HG02970 (cell line): ENCODE measurements around the gene STYK1.

Source experiments
- ATAC-seq: cut with Tn5 transposase; IDR thresholded peaks from one replicate; pipeline ENCODE4 v1.9.1; 2021; ENCODE audit warnings: mild to moderate bottlenecking, moderate library complexity, moderate number of reproducible peaks; ENCODE audit not compliant: unreplicated experiment, low FRiP score

STYK1 gene

GRCh38 chr12:10673659-10674384 is at the start of gene STYK1:
Gene STYK1, minus strand, starts transcription at chr12:10674052. Its CDS starts 39,434 bp downstream, at chr12:10634618.
- ATAC-seq: no peak

DNA sequence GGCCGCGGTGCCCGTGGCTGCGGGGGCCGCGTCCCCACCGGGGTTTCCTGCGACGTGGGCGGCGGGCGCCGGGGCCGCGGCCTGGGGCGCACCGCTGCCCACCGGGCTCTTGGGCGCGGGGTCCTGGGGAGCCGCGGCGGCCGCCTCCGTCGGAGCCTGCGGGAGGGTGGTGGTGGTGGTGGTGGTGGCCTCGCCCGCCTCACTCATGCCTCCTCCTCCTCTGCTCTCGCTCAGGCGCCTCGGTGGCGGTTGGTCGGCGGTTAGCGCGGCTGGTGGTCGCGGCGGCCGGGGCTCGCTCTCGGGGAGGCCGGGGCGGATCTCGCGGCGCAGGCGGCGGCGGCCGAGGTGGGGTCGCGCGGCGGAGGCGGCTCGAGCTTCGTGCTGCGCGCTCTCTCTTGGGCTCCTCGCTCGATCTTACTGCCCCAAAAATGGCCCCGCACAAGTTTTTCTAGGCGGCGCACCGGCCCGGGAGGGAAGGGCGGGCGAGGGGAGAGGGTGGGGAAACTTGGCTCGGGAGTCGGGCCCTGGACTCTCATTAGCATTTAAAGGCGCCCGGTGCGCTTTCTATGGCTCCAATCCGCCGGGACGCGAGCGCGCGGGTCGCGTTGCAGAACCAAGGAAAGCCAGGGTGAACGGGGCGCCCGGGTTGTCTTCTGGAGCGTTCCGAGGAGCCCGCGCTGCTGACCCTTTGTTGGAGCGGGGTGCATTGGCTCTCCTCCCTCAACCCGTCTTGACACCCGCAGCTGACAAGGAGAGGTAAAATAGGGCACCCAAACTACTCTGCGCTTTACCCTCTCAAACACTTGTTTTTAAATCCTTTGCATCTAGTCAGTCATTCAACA is 49.3 kb upstream of the STYK1 start, which contains the start of gene YBX3:
Gene YBX3 (minus strand): TSS at position 419 of the 842 bp plus-strand sequence. CDS start 212 bp downstream, at position 207.
- no peak for ATAC-seq

DNA sequence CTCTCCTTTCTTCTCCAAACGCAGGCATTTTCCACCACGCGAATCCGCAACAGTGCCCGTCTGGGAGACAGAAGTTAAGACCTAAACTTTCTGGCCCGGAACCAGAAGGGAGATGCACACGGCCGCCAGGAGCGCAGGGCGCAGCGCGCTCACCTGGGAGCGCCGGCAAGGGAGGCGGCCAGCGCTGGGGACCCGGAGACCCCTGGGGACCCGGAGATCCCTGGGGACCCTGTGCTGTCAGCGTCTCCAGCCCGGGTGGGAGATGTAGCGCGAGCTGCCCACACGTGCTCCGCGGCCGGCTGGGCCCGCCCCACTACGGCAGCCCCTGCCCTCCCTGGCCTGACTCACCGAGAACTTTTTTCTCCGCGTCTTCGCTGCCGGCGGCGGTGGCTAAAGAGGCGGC is 48.7 kb upstream of the STYK1 start:
- no peak for ATAC-seq

DNA sequence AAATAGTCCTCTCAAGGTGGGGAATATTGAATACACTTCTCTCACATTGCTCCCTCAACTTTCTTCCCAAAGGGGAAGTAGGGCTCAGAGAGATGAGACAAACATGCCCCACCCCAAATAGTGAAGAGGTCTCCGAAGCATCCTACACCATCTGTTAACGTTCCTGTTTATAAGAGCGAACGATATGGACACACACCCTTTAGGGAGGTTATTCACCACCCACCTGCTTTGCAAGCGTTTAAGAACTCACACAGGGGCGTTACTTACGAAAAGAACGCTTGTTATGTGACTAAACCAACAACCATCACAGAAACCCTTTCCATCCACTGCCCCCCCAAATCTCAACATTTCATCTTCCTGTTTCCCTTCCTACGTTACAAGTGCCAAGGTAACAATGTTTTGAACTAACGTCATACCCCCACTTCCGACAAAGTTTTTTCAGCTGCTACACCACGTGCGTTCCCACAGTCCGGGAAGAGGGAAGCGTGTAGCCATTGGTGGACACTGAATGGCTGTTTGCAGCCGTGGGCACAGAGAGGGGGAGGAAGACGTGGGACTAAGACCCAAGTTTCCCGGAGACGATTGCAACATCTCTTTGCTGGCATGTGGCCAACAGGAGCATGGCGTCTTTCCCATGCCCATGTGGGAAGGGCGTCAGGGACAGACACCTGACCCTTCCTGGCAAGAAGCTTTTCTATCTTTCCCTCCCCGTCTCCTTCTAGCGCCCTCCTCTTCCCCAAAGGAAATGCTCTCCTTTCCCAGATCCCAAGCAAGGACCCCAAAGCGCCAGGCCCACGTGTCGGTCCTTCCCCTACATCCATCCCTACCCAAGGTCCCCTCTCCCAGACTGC is 48.0 kb upstream of the STYK1 start:
- ATAC-seq: no peak

DNA sequence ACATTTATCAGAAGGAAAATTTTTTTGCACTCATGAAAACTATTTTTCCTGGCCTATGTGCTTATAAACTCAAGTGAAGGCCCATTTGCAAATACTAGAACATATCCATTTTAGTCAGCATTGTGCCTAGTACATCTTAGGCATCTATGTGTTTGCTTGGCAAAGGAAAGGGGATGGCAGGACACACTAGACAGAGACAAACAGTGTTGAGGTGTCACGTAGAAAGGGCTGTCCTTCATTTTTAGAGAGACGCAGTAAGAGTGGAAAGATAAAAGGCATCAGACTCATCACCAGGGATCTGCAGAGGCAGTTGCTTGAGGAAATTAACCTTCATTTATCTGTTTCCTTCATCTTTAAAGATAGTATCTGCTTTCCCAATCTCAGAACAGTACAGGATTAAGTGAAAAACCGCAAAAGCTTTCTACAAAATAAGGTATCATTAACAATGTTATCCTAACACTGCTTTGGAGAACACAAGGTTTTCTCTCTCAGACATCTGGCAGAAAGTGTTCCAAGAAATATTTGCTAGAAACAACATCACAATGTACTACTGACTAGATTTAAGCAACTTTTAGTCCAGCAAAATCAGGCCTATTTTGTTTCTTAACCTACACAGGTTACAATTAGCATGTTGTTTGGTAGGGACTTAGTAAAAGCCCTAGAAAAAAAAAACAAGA is 47.3 kb upstream of the STYK1 start:
- ATAC-seq: no peak

GRCh38 chr12:10719482-10719881 is 45.6 kb upstream of the STYK1 start:
- no peak for ATAC-seq

DNA sequence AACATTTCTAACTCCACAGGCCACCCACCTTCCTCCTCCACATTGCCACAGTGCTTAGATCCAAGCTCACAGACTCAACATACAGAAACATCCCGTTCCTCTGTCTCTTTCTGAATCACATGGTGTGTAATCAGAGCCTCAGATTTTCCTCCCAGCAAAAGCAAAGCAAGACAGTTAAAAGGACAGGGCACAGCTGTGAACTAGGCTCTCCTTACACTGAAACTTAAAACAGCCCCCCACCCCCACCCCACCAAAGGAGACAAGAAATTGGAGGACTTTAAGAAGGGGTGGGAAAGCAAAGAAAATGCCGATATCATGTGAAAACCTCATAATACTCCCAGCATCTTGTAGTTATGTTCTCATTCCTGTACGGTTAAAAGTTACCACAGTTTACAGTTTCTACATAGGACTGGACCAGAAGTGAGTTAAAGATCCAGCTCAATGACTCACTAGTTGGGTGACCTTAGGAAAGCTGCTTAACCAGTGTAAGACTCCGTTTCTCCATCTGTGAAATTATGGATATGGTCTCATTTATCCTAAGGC is 44.5 kb upstream of the STYK1 start:
- no peak for ATAC-seq

DNA sequence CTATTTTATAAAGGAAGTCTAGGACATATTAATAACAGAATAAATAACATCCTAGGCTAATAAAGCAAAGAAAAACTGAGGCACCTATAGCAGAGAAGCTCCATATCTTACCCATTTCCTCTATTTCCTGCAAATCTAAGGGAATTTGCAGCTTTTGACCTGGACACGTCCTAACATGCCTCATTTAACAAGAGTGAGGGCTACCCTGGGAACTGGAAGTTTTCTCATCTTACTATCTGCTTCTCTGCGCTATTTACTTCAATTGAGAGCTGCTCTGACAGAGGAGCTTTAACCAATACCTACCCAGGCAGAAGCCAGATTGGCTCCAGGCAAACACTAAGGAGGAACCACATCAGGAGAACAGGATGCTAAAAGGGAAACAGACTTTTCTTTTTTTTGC is 43.6 kb upstream of the STYK1 start:
- ATAC-seq: no peak

- no peak for ATAC-seq
Measured at GRCh38 chr12:10716704-10717315, 43.0 kb upstream of the STYK1 start.

- no peak for ATAC-seq
Measured at GRCh38 chr12:10716277-10716676, 42.4 kb upstream of the STYK1 start.

DNA sequence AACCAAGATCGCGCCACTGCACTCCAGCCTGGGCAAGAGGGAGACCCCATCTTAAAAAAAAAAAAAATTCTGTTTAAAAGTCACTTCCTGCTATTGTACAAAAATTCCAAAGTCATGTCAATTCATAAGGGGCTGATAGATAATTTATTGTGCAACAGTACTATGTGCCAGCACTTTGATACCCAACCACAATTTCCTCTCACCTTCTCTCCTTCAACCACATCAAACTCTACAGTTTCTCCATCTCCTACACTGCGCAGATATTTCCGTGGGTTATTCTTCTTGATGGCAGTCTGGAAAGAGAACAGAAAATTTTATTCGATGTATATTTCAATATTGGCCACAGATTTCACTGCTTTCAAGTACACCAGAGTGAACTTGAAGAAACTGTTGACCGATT is 41.6 kb upstream of the STYK1 start:
- ATAC-seq: no peak

DNA sequence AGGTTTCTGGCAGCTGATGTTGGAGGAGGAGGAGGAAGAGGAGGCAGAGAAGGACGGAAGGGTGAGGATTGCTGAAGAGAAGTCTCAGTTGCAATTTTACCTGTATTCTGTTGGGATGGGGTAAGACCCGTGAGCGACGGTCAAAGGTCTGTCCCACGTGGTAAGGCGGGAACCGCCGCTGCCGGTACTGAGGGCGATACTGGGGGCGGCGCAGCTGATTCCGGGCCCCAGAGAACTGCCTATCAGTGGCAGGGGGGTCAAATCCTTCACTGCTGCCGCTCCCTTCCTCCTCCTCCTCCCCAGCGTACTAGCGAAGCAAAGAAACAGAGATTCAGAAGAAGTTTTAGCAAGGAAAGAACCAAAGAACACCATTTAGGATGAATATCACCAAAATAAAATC is 36.0 kb upstream of the STYK1 start:
- no peak for ATAC-seq

- ATAC-seq: no peak
Measured at GRCh38 chr12:10708862-10709261, 35.0 kb upstream of the STYK1 start.

DNA sequence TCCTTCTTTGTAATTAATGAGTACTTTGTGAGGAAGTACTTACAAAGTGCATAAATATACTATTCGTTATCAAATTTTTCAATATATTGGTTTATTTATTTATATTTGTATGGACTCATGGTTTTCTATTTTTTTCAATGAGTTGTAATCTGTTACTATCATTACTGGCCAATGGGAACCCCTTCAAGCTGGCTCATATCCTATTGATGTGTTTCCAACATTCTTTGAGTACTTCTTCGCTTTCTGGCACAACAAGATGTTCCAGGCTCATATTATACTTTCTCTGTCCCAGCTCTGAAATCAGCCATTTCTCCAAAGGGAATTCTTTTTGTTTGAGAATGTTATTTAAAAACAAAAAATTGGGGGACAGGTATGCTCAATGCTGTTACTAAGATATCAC is 31.8 kb upstream of the STYK1 start:
- no peak for ATAC-seq

- no peak for ATAC-seq
Measured at GRCh38 chr12:10701843-10702242, 28.0 kb upstream of the STYK1 start.

GRCh38 chr12:10701131-10701681 is 27.4 kb upstream of the STYK1 start:
- ATAC-seq: no peak

DNA sequence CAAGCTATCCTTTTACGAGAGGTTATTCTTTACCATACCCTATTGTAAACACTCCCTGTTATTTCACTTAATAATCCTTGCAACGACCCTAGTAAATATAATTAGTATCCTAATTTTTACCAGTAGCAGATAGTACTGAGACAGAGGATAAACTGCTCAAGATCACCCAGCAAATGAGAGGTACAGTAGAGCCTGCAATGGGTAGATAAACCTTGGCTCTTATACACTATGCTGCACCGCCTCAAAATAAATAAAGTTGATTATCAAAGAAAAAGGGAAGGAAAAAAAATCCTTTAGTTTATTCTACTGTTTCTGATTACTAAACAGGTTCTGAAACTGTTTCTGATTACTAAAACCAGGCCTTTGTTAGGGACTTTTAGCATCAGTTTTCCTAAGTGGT is 26.7 kb upstream of the STYK1 start:
- ATAC-seq: no peak

DNA sequence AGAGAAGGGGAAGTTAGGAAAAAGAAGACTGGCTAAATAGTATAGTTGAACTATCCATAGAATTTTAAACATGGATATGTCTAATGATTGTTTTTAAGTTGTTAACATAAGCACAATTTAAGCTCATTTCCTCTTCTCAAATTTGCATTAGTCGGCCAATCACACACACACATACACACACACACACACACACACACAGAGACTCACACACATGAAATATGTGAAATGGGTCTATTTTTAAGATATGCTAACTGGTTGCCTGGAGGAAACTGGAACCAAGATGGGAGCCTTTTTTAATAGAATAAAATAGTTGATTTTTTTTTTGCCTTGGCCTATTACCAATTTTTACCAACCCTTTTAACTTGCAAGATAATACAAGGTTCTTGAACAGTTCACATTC is 24.0 kb upstream of the STYK1 start:
- ATAC-seq: no peak

GRCh38 chr12:10697156-10697555 is 23.3 kb upstream of the STYK1 start:
- ATAC-seq: no peak
